ENCODE measurements around the gene CHSY1. TPM values are rescaled to one million over a fixed set of nuclear protein-coding genes. Genes with fewer than 3 reads are reported as not detected.
A peak's percentile ranks its signal among the peaks of the same experiment; 100 is the strongest.

The CHSY1 gene
- total and polyA plus RNA-seq, 2 of the 13 experiments (the other 11 are each of a cell fraction or from before 2014, with no cell fraction given): 13.3 to 13.7 TPM

GRCh38 chr15:101176625-101177024 is 75.2 kb downstream of the CHSY1 start (continued):
- TF ChIP-seq PCBP1 (IDR thresholded peaks at IDR 0.05; ENCODE audit: borderline replicate concordance, low read depth, low read length): no peak
- no peak for TF ChIP-seq MYPOP (CRISPR knock-in tag; IDR thresholded peaks at IDR 0.05)
- TF ChIP-seq ZNF747 (CRISPR knock-in tag; IDR thresholded peaks at IDR 0.05; ENCODE audit: borderline replicate concordance): no peak
- TF ChIP-seq ZMYM3 (CRISPR knock-in tag; IDR thresholded peaks at IDR 0.05): peak; percentile 34; the same call in 1 of the 2 replicates
- no peak for TF ChIP-seq ZNF879 (CRISPR knock-in tag; IDR thresholded peaks at IDR 0.05)
- no peak for TF ChIP-seq THAP8 (CRISPR knock-in tag; IDR thresholded peaks at IDR 0.05; ENCODE audit: borderline replicate concordance)
- no peak for TF ChIP-seq RBFOX2 (IDR thresholded peaks at IDR 0.05; ENCODE audit: low read depth, low read length)
- no peak for TF ChIP-seq NR2F6 (IDR thresholded peaks at IDR 0.05)
- 0 out of 2 replicates have a peak, but pooled peaks have one; percentile 8 for TF ChIP-seq NR2F6 (CRISPR knock-in tag; IDR thresholded peaks at IDR 0.05)
- TF ChIP-seq KDM4B (CRISPR knock-in tag; IDR thresholded peaks at IDR 0.05): no peak
- TF ChIP-seq RCOR2 (CRISPR knock-in tag; IDR thresholded peaks at IDR 0.05): no peak
- no peak for TF ChIP-seq BATF2 (CRISPR knock-in tag; IDR thresholded peaks at IDR 0.05)
- no peak for TF ChIP-seq SALL2 (CRISPR knock-in tag; IDR thresholded peaks at IDR 0.05)
- TF ChIP-seq ZBTB44 (CRISPR knock-in tag; IDR thresholded peaks at IDR 0.05): no peak
- TF ChIP-seq JUNB (CRISPR knock-in tag; IDR thresholded peaks at IDR 0.05; ENCODE audit: borderline replicate concordance): no peak
- TF ChIP-seq KAT8 (CRISPR knock-in tag; IDR thresholded peaks at IDR 0.05): peak; percentile 26; the same call in 1 of the 2 replicates
- no peak for TF ChIP-seq ZEB1 (IDR thresholded peaks at IDR 0.05; ENCODE audit: insufficient replicate concordance, low read depth)
- TF ChIP-seq TAF15 (IDR thresholded peaks at IDR 0.05; ENCODE audit: low read depth, low read length, poor library complexity, severe bottlenecking): no peak
- TF ChIP-seq SOX6 (IDR thresholded peaks at IDR 0.05): no peak
- TF ChIP-seq SOX6 (CRISPR knock-in tag; IDR thresholded peaks at IDR 0.05): peak; percentile 79
- TF ChIP-seq SIN3B (IDR thresholded peaks at IDR 0.05; ENCODE audit: low read length): no peak
- TF ChIP-seq ZBTB33 (CRISPR knock-in tag; IDR thresholded peaks at IDR 0.05): 0 out of 2 replicates have a peak, but pooled peaks have one; percentile 52
- TF ChIP-seq MAZ (IDR thresholded peaks at IDR 0.05; ENCODE audit: borderline replicate concordance, low read depth, low read length): no peak
- no peak for TF ChIP-seq MAZ (CRISPR knock-in tag; IDR thresholded peaks at IDR 0.05; ENCODE audit: low read depth)
- TF ChIP-seq ZNF761 (CRISPR knock-in tag; conservative IDR thresholded peaks at IDR 0.05): no peak
- TF ChIP-seq ZNF776 (CRISPR knock-in tag; IDR thresholded peaks at IDR 0.05): no peak
- no peak for TF ChIP-seq ZNF878 (CRISPR knock-in tag; IDR thresholded peaks at IDR 0.05)
- TF ChIP-seq SP140L (CRISPR knock-in tag; IDR thresholded peaks at IDR 0.05; ENCODE audit: borderline replicate concordance): no peak

All from HepG2 (cell line).